ENCODE data around the gene ZNF695.

ZNF695 gene

DNA sequence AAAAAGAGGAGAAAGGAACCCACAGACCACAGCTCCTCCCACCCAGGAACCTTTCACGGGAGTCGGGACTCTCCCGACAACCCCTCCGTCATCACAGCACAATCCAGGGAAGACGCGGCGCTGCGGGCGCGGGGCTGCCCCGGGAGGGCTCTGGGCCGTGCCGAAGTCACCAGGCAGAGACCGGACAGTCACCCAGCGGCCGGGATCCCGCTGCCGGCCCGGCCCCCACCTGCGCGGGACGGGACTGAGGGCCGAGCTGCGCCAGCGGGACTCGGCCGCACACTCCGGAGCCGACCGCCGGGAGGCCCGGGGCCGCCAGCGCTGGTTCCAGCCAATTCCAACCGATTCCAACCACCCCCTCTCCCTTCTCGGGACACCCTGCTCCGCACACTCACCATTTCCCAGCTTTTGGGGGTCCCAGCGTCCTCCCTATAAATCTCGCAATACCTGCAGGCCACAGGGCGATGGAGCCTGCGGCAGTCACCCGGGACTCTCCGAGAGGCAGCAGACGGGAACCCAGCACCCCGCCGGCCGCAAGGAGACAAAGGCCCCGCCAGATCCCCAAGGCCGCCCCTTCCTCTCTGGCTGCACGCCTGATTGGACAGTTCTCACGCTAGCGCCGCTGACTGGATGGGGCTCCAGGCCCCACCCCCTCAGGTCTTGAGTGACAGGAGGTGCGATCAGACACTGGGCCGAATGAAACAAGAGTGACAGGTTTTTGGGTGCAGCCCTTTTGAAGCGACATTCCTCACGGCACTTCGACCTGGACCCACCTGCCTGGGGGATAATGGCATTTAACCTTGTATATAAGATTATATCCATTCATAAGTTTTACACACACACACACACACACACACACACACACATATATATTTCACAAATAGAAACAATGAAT is at the start of gene ZNF695:
ZNF695 (minus strand) TSS at position 547 of the 895 bp plus-strand sequence; CDS start at position 398, 149 bp downstream.
- Histone ChIP-seq H3K9ac (ENCODE audit: low read length) (peak within 1 kb of the TSS; percentile 59), H3K4me3 (ENCODE audit: insufficient read depth, low read length, poor library complexity, severe bottlenecking) (peak within 1 kb of the TSS; percentile 63)

GRCh38 chr1:247056071-247056470 is 48.2 kb upstream of the ZNF695 start:
- H3K79me2 ChIP-seq (ENCODE audit: insufficient read depth, low read length): peaks cover 77% of the 10 kb centered on the region
- peaks cover 43% of the 10 kb centered on the region; the same call in 1 of the 2 replicates for H3K9me3 ChIP-seq (ENCODE audit: insufficient read depth, low read length)
- H2AFZ ChIP-seq (ENCODE audit: low read depth, low read length, severe bottlenecking): no peak overlapping the region
- no peak overlapping the region for H3K27ac ChIP-seq (ENCODE audit: low read depth, low read length)
- H3K27me3 ChIP-seq (ENCODE audit: low read length): no peaks in the 10 kb centered on the region
- H3K36me3 ChIP-seq (ENCODE audit: low read length): no peaks in the 10 kb centered on the region; the same call in 1 of the 2 replicates
- H3K9me2 ChIP-seq (replicated peaks; ENCODE audit: insufficient read depth, low read length): no peaks in the 10 kb centered on the region
- H3F3A ChIP-seq (ENCODE audit: insufficient read depth): no peaks in the 10 kb centered on the region
- no peak overlapping the region for H3K4me3 ChIP-seq (ENCODE audit: insufficient read depth, low read length, poor library complexity, severe bottlenecking)
- no peak overlapping the region for H3K9ac ChIP-seq (ENCODE audit: low read length)
- no peak for TF ChIP-seq EZH2phosphoT487 (conservative IDR thresholded peaks at IDR 0.05; ENCODE audit: low read length)
- no peak for TF ChIP-seq CTCF (IDR thresholded peaks at IDR 0.05; ENCODE audit: insufficient read depth, low read length, poor library complexity, severe bottlenecking)
- H3K4me2 ChIP-seq (ENCODE audit: low read depth, low read length, poor library complexity, severe bottlenecking): no peak overlapping the region
- no peaks in the 10 kb centered on the region for H4K20me1 ChIP-seq (ENCODE audit: low read depth, low read length)

More for the DNA sequence above, at the start of gene ZNF695:
- H3K9me3 ChIP-seq (ENCODE audit: insufficient read depth, low read length): peaks cover 3% of the 10 kb centered on the region; the same call in 1 of the 2 replicates
- peak within 1 kb of the TSS; percentile 25 for H3K4me2 ChIP-seq (ENCODE audit: low read depth, low read length, poor library complexity, severe bottlenecking)
- peak within 1 kb of the TSS; percentile 80 for H2AFZ ChIP-seq (ENCODE audit: low read depth, low read length, severe bottlenecking)
- no peak within 1 kb of the TSS for H3K27ac ChIP-seq (ENCODE audit: low read depth, low read length)
- H3K27me3 ChIP-seq (ENCODE audit: low read length): no peaks in the 10 kb centered on the region
- no peaks in the 10 kb centered on the region for H4K20me1 ChIP-seq (ENCODE audit: low read depth, low read length)
- TF ChIP-seq EZH2phosphoT487 (conservative IDR thresholded peaks at IDR 0.05; ENCODE audit: low read length) (no peak), CTCF (IDR thresholded peaks at IDR 0.05; ENCODE audit: insufficient read depth, low read length, poor library complexity, severe bottlenecking) (no peak)
- H3F3A ChIP-seq (ENCODE audit: insufficient read depth): no peaks in the 10 kb centered on the region
- H3K9me2 ChIP-seq (replicated peaks; ENCODE audit: insufficient read depth, low read length): no peaks in the 10 kb centered on the region
- no peaks in the 10 kb centered on the region for H3K79me2 ChIP-seq (ENCODE audit: insufficient read depth, low read length)
- H3K36me3 ChIP-seq (ENCODE audit: low read length): 0 out of 2 replicates have a peak, but pooled peaks cover 5% of the 10 kb centered on the region

DNA sequence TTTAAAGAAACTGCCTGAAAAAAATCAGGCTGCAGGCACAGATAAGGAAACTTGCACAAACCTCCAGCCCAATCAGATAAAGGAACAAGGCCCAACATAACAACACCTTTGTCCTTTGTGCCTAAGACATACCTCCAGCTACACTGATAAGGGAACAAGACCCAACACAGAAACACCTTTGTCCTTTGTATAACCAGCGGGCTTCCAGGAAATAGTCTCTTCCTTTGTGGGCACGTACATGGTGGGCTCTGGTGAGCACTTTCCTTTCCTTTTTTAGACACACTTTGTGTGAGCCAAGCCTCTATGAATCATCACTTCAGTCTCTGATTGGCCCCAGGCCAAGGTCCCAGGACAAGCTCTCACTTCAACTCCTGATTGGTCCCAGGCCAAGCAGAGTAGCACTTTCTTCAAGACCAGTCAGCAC is 47.1 kb upstream of the ZNF695 start:
- TF ChIP-seq CTCF (IDR thresholded peaks at IDR 0.05; ENCODE audit: insufficient read depth, low read length, poor library complexity, severe bottlenecking) (no peak), EZH2phosphoT487 (conservative IDR thresholded peaks at IDR 0.05; ENCODE audit: low read length) (no peak)
- Histone ChIP-seq H3K36me3 (ENCODE audit: low read length) (no peaks in the 10 kb centered on the region; the same call in 1 of the 2 replicates), H3K9me3 (ENCODE audit: insufficient read depth, low read length) (peaks cover 43% of the 10 kb centered on the region; the same call in 1 of the 2 replicates), H3K4me3 (ENCODE audit: insufficient read depth, low read length, poor library complexity, severe bottlenecking) (no peak overlapping the region), H4K20me1 (ENCODE audit: low read depth, low read length) (no peaks in the 10 kb centered on the region), H3K79me2 (ENCODE audit: insufficient read depth, low read length) (peaks cover 67% of the 10 kb centered on the region), H3K9ac (ENCODE audit: low read length) (no peak overlapping the region), H3F3A (ENCODE audit: insufficient read depth) (no peaks in the 10 kb centered on the region), H3K27me3 (ENCODE audit: low read length) (no peaks in the 10 kb centered on the region), H3K4me2 (ENCODE audit: low read depth, low read length, poor library complexity, severe bottlenecking) (no peak overlapping the region), H3K9me2 (replicated peaks; ENCODE audit: insufficient read depth, low read length) (no peaks in the 10 kb centered on the region), H2AFZ (ENCODE audit: low read depth, low read length, severe bottlenecking) (no peak overlapping the region), H3K27ac (ENCODE audit: low read depth, low read length) (no peak overlapping the region)

Data from SU-DHL-6 (cell line).